H1 (cell line): ENCODE measurements around the gene DPP4. TPM values are rescaled to one million over a fixed set of nuclear protein-coding genes. Genes with fewer than 3 reads are reported as not detected.

ENCODE experiments used
- CTCF ChIA-PET: fragments of 300-600 bp; sonication (Branson Sonifier 250); formaldehyde crosslinking; loops from one replicate; lab custom pipeline; 2021; ENCODE audit not compliant: partially characterized antibody; lab: Charles Lee
- POLR2A ChIA-PET: fragments of 300-600 bp; sonication (Branson Sonifier 250); formaldehyde crosslinking; loops from one replicate; lab custom pipeline; 2021; ENCODE audit warnings: inconsistent platforms; ENCODE audit not compliant: partially characterized antibody; lab: Charles Lee
- DNase-seq, 2 experiments: peaks; one replicate each; pipeline versions ENCODE4 v3.0.0 to v3.0.0-alpha.2; 2010 to 2022; ENCODE audit warnings: low spot score in 2 of 2, low read depth in 1 of 2, mixed read lengths in 1 of 2
- FAIRE-seq: peaks from 2 replicates; lab custom pipeline; 2011; peaks lifted over from hg19 to GRCh38; lab: Jason Lieb, UNC
- H2AFZ ChIP-seq: 2 replicates; pipeline ENCODE4 v1.8.1; 2012; ENCODE audit warnings: low read length, inconsistent platforms
- H2AK5ac ChIP-seq: 2 replicates; pipeline ENCODE4 v1.6.1; 2013; ENCODE audit warnings: low read depth, low read length
- H2BK120ac ChIP-seq: replicated peaks from 2 replicates; pipeline ENCODE3; 2013; ENCODE audit warnings: low read depth, low read length, inconsistent platforms
- H2BK12ac ChIP-seq: 2 replicates; pipeline ENCODE4 v1.6.1; 2013; ENCODE audit warnings: low read depth, low read length
- H2BK15ac ChIP-seq: 2 replicates; pipeline ENCODE4 v1.6.1; 2013; ENCODE audit warnings: low read length
- H2BK20ac ChIP-seq: 2 replicates; pipeline ENCODE4 v1.6.1; 2013; ENCODE audit warnings: low read length
- H2BK5ac ChIP-seq: 2 replicates; pipeline ENCODE4 v1.6.1; 2013; ENCODE audit warnings: low read depth, low read length
- H3K14ac ChIP-seq: 2 replicates; pipeline ENCODE4 v1.6.1; 2013; ENCODE audit warnings: inconsistent platforms; ENCODE audit not compliant: insufficient read length
- H3K18ac ChIP-seq: 2 replicates; pipeline ENCODE4 v1.6.1; 2013; ENCODE audit warnings: low read length; ENCODE audit errors: extremely low read depth
- H3K23ac ChIP-seq: 2 replicates; pipeline ENCODE4 v1.6.1; 2013; ENCODE audit warnings: inconsistent platforms; ENCODE audit not compliant: insufficient read length
- H3K23me2 ChIP-seq: 2 replicates; pipeline ENCODE4 v1.6.1; 2013; ENCODE audit warnings: low read depth, low read length
- H3K27ac ChIP-seq: 2 replicates; pipeline ENCODE4 v1.6.1; 2011; ENCODE audit warnings: low read depth, low read length, inconsistent platforms
- H3K27me3 ChIP-seq, 4 experiments: replicated peaks in 1 of 4; 1 replicate in 1 of 4; 2 replicates in 3 of 4; pipeline versions ENCODE4 v1.6.1 to v1.8.1; 2011 to 2013; ENCODE audit warnings: low read length in 3 of 4, mild to moderate bottlenecking in 3 of 4, inconsistent platforms in 2 of 4, mixed read lengths in 2 of 4, moderate library complexity in 1 of 4; ENCODE audit not compliant: control insufficient read depth in 3 of 4, insufficient read depth in 3 of 4; ENCODE audit errors: extremely low read depth in 1 of 4
- H3K36me3 ChIP-seq, 4 experiments: 2 replicates each; pipeline versions ENCODE4 v1.6.1 to v1.8.1; 2011 to 2013; ENCODE audit warnings: mild to moderate bottlenecking in 4 of 4, low read length in 3 of 4, moderate library complexity in 2 of 4, control low read depth in 1 of 4, inconsistent platforms in 1 of 4; ENCODE audit not compliant: insufficient read depth in 4 of 4, control insufficient read depth in 2 of 4
- H3K4ac ChIP-seq: replicated peaks from 2 replicates; pipeline ENCODE3; 2013; ENCODE audit warnings: low read length, low read depth, mixed read lengths, inconsistent platforms; ENCODE audit not compliant: insufficient read length
- H3K4me1 ChIP-seq, 4 experiments: replicated peaks in 1 of 4; 1 replicate in 1 of 4; 2 replicates in 3 of 4; pipeline versions ENCODE4 v1.6.1 to v1.8.1; 2011 to 2013; ENCODE audit warnings: low read length in 3 of 4, inconsistent platforms in 2 of 4, mixed read lengths in 1 of 4; ENCODE audit not compliant: insufficient read depth in 4 of 4, control insufficient read depth in 3 of 4
- H3K4me2 ChIP-seq, 2 experiments: 2 replicates each; pipeline versions ENCODE4 v1.6.1 to v1.8.1; 2011 to 2013; ENCODE audit warnings: low read depth in 2 of 2, low read length in 2 of 2, control low read depth in 1 of 2, inconsistent platforms in 1 of 2, mild to moderate bottlenecking in 1 of 2; ENCODE audit not compliant: insufficient read depth in 1 of 2
- H3K4me3 ChIP-seq, 4 experiments: fragments of 200-600, 300-600 bp in 1 of 4; sonication (generic), shearing (Covaris generic), sonication (Bioruptor Twin) in 1 of 4; 2 replicates each; pipeline versions ENCODE4 v1.5.1 to v1.8.1; 2011 to 2016; ENCODE audit warnings: low read length in 4 of 4, low read depth in 3 of 4, control low read depth in 2 of 4, inconsistent platforms in 2 of 4, mild to moderate bottlenecking in 2 of 4, mixed read lengths in 1 of 4, moderate library complexity in 1 of 4; ENCODE audit not compliant: insufficient read depth in 2 of 4; ENCODE audit errors: extremely low read depth in 1 of 4
- H3K56ac ChIP-seq: replicated peaks from 2 replicates; pipeline ENCODE3; 2013; ENCODE audit warnings: low read depth, mild to moderate bottlenecking, mixed read lengths, low read length, inconsistent platforms; ENCODE audit not compliant: insufficient read length
- H3K79me1 ChIP-seq: 2 replicates; pipeline ENCODE4 v1.6.1; 2013; ENCODE audit warnings: low read depth, low read length, control low read depth
- H3K79me2 ChIP-seq, 2 experiments: 2 replicates each; pipeline versions ENCODE4 v1.6.1 to v1.8.1; 2012 to 2013; ENCODE audit warnings: low read length in 2 of 2, mild to moderate bottlenecking in 2 of 2, inconsistent platforms in 1 of 2; ENCODE audit not compliant: insufficient read depth in 2 of 2, control insufficient read depth in 1 of 2
- H3K9ac ChIP-seq, 4 experiments: replicated peaks in 1 of 4; 1 replicate in 1 of 4; 2 replicates in 3 of 4; pipeline versions ENCODE4 v1.6.1 to v1.8.1; 2011 to 2013; ENCODE audit warnings: low read depth in 3 of 4, low read length in 3 of 4, control low read depth in 2 of 4, mild to moderate bottlenecking in 2 of 4, moderate library complexity in 2 of 4, inconsistent platforms in 1 of 4; ENCODE audit errors: extremely low read depth in 1 of 4
- H3K9me3 ChIP-seq, 2 experiments: 2 replicates each; pipeline versions ENCODE4 v1.6.1 to v1.8.1; 2012 to 2013; ENCODE audit warnings: mild to moderate bottlenecking in 2 of 2, moderate library complexity in 2 of 2, control low read depth in 1 of 2, inconsistent platforms in 1 of 2, low read depth in 1 of 2, low read length in 1 of 2, mixed read lengths in 1 of 2; ENCODE audit not compliant: insufficient read depth in 2 of 2
- H4K20me1 ChIP-seq, 2 experiments: replicated peaks in 1 of 2; 2 replicates each; pipeline versions ENCODE3 to v1.8.1; 2011 to 2013; ENCODE audit warnings: inconsistent platforms in 2 of 2, low read length in 2 of 2, mild to moderate bottlenecking in 1 of 2; ENCODE audit not compliant: insufficient read depth in 2 of 2, control insufficient read depth in 1 of 2
- H4K5ac ChIP-seq: 2 replicates; pipeline ENCODE4 v1.6.1; 2013; ENCODE audit warnings: low read length, low read depth, mixed read lengths, inconsistent platforms; ENCODE audit not compliant: insufficient read length
- H4K8ac ChIP-seq: 2 replicates; pipeline ENCODE4 v1.8.0; 2013; ENCODE audit warnings: mild to moderate bottlenecking, moderate library complexity, low read length, inconsistent platforms; ENCODE audit not compliant: insufficient read depth; ENCODE audit errors: extremely low read depth
- H4K91ac ChIP-seq: replicated peaks from 2 replicates; pipeline ENCODE3; 2013; ENCODE audit warnings: low read length, mixed read lengths, inconsistent platforms; ENCODE audit not compliant: insufficient read length
- CBX5 ChIP-seq: fragments of 300-800, 300-1000 bp; sonication (generic); IDR thresholded peaks from 2 replicates; pipeline ENCODE4 v1.7.1; 2016; ENCODE audit warnings: antibody characterized with exemption, low read length, low read depth
- polyA plus RNA-seq, 7 experiments: library from polyadenylated mRNA; depleted of rRNA in 3 of 7; stranded (reverse) in 5 of 7; unstranded in 2 of 7; fragments of >200 nt in 5 of 7; fragments of 200-250 nt in 2 of 7; gene quantifications; 1 replicate in 5 of 7; 2 replicates in 1 of 7; 4 replicates in 1 of 7; pipeline versions ENCODE4 v1.2.1 to v1.2.3, GENCODE V29; 2011 to 2013; ENCODE audit warnings: missing spikeins in 2 of 7, mixed read lengths in 2 of 7
- total RNA-seq: library from RNA; stranded (reverse); fragmentation: NEBNext Ultra II Directional; extraction: Animal tissue kit (Norgen Biotek cat#: 25700); gene quantifications from 2 replicates; pipeline ENCODE4 v1.2.1, GENCODE V29; 2021
- TF ChIP-seq, protein P1 (sequence below): IDR thresholded peaks from 2 replicates; pipeline ENCODE4 v1.6.1; 2011; ENCODE audit warnings: low read depth, mild to moderate bottlenecking, low read length; ENCODE audit not compliant: insufficient read depth

Gene DPP4
- total and polyA plus RNA-seq, 2 of the 8 experiments (the other 6 are each of a cell fraction or from before 2014, with no cell fraction given): 1.3 to 3.1 TPM

DNA sequence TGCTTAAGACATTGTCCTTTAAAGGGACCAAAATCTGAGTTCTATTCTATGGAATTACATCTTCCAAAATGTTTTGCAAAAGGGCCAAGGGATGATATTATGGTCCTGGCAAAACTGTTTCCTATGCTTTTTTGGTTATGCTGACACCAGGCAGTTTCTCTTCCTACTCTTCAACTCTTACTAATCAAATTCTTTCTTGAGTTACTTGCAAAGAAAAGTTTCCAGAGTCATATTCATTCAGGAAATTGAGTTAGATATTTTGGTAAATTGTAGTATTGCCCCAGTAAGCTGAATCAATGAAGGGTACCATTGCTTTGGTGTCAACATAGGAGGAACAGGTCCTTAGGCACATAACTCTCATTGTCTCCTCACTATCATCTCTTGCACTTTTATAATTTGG lies 118.8 kb downstream of the DPP4 start:
- Histone ChIP-seq H3K23me2 (no peaks in the 10 kb centered on the region), H3K9me3 (no peaks in the 10 kb centered on the region), H3K4me1 (no peaks in the 10 kb centered on the region), H2BK120ac (no peak overlapping the region), H3K4me3 (no peak overlapping the region), H4K8ac (no peak overlapping the region), H3K56ac (no peak overlapping the region), H3K18ac (no peak overlapping the region), H3K4me2 (no peak overlapping the region), H3K79me1 (no peaks in the 10 kb centered on the region), H3K14ac (no peak overlapping the region), H3K4ac (no peak overlapping the region), H2BK20ac (no peak overlapping the region), H2BK12ac (no peak overlapping the region), H3K79me2 (no peaks in the 10 kb centered on the region), H3K27ac (no peak overlapping the region), H4K20me1 (no peaks in the 10 kb centered on the region), H2BK5ac (no peak overlapping the region), H2AFZ (no peak overlapping the region), H4K5ac (no peak overlapping the region), H2BK15ac (no peak overlapping the region), H3K27me3 (no peaks in the 10 kb centered on the region), H4K91ac (no peak overlapping the region), H2AK5ac (no peak overlapping the region), H3K23ac (no peak overlapping the region), H3K9ac (no peak overlapping the region), H3K36me3 (no peaks in the 10 kb centered on the region)
- DNase-seq: no peak
- POLR2A ChIA-PET: no interaction called here
- TF ChIP-seq CBX5: no peak
- TF ChIP-seq, protein P1, sequence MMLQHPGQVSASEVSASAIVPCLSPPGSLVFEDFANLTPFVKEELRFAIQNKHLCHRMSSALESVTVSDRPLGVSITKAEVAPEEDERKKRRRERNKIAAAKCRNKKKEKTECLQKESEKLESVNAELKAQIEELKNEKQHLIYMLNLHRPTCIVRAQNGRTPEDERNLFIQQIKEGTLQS: no peak
- no peak for FAIRE-seq
- CTCF ChIA-PET: interaction anchor here (0.6 to 1.6 kb wide), 4 partner anchors 9 to 368 kb away, joined by 3 to 4 read pairs (median 3); no protein-coding TSS in a partner anchor
